ENCODE measurements around the gene ERCC4. TPM values are rescaled to one million over a fixed set of nuclear protein-coding genes. Genes with fewer than 3 reads are reported as not detected.

The ERCC4 gene
- total and polyA plus RNA-seq, 2 experiments from 2014 or later, result 5.4 to 21.6 TPM

DNA sequence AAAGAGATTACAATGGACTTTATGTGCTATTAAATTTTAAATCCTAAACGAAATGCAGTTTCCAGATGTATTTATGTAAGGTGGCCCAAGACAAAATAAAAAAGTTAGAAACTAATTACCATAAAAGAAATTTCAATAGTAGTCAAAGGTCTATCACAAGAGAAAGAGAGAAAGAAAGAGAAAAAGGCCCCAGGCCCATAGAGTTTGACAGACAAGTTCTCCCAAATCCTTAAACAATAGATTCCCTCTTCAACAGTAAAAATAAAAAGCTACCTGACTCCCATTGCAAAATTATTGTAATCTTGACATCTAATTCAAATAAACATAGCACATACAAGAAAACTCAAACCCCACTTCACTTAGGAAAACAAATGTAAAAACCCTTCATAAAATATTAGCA is 8.6 kb upstream of the ERCC4 start:
- Histone ChIP-seq H4K20me1 (replicated peaks; ENCODE audit: insufficient read depth) (no peaks in the 10 kb centered on the region), H3K79me2 (replicated peaks; ENCODE audit: insufficient read depth) (no peaks in the 10 kb centered on the region), H3K4me2 (no peak overlapping the region), H3K36me3 (ENCODE audit: insufficient read depth) (no peaks in the 10 kb centered on the region), H3K9me2 (ENCODE audit: insufficient read depth) (0 out of 2 replicates have a peak, but pooled peaks cover 7% of the 10 kb centered on the region), H2AFZ (no peak overlapping the region), H3K4me1 (ENCODE audit: insufficient read depth) (no peaks in the 10 kb centered on the region), H3F3A (replicated peaks; ENCODE audit: low read depth) (no peaks in the 10 kb centered on the region), H3K27ac (ENCODE audit: low read depth) (no peak overlapping the region), H3K4me3 (no peak overlapping the region), H3K27me3 (ENCODE audit: insufficient read depth) (no peaks in the 10 kb centered on the region)
- Mint-ChIP-seq H3K4me1 (peaks cover 8% of the 10 kb centered on the region), H3K27ac (no peak overlapping the region), H3K4me3 (no peak overlapping the region), H3K9me3 (peaks cover 28% of the 10 kb centered on the region), H3K27me3 (ENCODE audit: insufficient read depth, low read depth, poor library complexity) (peaks cover 1% of the 10 kb centered on the region), H3K36me3 (ENCODE audit: low read depth) (peaks cover 22% of the 10 kb centered on the region; the same call in 2 of the 3 replicates)
- DNase-seq (ENCODE audit: low spot score) (no peak), ATAC-seq (no peak)
- no peak for TF ChIP-seq EZH2phosphoT487 (IDR thresholded peaks at IDR 0.05; ENCODE audit: unreplicated experiment)
- TF ChIP-seq STAT1 (IDR thresholded peaks at IDR 0.05; ENCODE audit: unreplicated experiment), result no peak
- TF ChIP-seq, protein P1, sequence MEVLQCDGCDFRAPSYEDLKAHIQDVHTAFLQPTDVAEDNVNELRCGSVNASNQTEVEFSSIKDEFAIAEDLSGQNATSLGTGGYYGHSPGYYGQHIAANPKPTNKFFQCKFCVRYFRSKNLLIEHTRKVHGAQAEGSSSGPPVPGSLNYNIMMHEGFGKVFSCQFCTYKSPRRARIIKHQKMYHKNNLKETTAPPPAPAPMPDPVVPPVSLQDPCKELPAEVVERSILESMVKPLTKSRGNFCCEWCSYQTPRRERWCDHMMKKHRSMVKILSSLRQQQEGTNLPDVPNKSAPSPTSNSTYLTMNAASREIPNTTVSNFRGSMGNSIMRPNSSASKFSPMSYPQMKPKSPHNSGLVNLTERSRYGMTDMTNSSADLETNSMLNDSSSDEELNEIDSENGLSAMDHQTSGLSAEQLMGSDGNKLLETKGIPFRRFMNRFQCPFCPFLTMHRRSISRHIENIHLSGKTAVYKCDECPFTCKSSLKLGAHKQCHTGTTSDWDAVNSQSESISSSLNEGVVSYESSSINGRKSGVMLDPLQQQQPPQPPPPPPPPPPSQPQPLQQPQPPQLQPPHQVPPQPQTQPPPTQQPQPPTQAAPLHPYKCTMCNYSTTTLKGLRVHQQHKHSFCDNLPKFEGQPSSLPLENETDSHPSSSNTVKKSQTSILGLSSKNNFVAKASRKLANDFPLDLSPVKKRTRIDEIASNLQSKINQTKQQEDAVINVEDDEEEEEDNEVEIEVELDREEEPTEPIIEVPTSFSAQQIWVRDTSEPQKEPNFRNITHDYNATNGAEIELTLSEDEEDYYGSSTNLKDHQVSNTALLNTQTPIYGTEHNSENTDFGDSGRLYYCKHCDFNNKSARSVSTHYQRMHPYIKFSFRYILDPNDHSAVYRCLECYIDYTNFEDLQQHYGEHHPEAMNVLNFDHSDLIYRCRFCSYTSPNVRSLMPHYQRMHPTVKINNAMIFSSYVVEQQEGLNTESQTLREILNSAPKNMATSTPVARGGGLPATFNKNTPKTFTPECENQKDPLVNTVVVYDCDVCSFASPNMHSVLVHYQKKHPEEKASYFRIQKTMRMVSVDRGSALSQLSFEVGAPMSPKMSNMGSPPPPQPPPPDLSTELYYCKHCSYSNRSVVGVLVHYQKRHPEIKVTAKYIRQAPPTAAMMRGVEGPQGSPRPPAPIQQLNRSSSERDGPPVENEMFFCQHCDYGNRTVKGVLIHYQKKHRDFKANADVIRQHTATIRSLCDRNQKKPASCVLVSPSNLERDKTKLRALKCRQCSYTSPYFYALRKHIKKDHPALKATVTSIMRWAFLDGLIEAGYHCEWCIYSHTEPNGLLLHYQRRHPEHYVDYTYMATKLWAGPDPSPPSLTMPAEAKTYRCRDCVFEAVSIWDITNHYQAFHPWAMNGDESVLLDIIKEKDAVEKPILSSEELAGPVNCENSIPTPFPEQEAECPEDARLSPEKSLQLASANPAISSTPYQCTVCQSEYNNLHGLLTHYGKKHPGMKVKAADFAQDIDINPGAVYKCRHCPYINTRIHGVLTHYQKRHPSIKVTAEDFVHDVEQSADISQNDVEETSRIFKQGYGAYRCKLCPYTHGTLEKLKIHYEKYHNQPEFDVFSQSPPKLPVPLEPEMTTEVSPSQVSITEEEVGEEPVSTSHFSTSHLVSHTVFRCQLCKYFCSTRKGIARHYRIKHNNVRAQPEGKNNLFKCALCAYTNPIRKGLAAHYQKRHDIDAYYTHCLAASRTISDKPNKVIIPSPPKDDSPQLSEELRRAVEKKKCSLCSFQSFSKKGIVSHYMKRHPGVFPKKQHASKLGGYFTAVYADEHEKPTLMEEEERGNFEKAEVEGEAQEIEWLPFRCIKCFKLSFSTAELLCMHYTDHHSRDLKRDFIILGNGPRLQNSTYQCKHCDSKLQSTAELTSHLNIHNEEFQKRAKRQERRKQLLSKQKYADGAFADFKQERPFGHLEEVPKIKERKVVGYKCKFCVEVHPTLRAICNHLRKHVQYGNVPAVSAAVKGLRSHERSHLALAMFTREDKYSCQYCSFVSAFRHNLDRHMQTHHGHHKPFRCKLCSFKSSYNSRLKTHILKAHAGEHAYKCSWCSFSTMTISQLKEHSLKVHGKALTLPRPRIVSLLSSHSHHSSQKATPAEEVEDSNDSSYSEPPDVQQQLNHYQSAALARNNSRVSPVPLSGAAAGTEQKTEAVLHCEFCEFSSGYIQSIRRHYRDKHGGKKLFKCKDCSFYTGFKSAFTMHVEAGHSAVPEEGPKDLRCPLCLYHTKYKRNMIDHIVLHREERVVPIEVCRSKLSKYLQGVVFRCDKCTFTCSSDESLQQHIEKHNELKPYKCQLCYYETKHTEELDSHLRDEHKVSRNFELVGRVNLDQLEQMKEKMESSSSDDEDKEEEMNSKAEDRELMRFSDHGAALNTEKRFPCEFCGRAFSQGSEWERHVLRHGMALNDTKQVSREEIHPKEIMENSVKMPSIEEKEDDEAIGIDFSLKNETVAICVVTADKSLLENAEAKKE (CRISPR knock-in tag; IDR thresholded peaks at IDR 0.05), result no peak
- TF ChIP-seq, protein P2, sequence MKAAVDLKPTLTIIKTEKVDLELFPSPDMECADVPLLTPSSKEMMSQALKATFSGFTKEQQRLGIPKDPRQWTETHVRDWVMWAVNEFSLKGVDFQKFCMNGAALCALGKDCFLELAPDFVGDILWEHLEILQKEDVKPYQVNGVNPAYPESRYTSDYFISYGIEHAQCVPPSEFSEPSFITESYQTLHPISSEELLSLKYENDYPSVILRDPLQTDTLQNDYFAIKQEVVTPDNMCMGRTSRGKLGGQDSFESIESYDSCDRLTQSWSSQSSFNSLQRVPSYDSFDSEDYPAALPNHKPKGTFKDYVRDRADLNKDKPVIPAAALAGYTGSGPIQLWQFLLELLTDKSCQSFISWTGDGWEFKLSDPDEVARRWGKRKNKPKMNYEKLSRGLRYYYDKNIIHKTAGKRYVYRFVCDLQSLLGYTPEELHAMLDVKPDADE (IDR thresholded peaks at IDR 0.05), result no peak
- TF ChIP-seq CREB1 (CRISPR knock-in tag; IDR thresholded peaks at IDR 0.05; ENCODE audit: low read depth), result no peak
- TF ChIP-seq, protein P3, sequence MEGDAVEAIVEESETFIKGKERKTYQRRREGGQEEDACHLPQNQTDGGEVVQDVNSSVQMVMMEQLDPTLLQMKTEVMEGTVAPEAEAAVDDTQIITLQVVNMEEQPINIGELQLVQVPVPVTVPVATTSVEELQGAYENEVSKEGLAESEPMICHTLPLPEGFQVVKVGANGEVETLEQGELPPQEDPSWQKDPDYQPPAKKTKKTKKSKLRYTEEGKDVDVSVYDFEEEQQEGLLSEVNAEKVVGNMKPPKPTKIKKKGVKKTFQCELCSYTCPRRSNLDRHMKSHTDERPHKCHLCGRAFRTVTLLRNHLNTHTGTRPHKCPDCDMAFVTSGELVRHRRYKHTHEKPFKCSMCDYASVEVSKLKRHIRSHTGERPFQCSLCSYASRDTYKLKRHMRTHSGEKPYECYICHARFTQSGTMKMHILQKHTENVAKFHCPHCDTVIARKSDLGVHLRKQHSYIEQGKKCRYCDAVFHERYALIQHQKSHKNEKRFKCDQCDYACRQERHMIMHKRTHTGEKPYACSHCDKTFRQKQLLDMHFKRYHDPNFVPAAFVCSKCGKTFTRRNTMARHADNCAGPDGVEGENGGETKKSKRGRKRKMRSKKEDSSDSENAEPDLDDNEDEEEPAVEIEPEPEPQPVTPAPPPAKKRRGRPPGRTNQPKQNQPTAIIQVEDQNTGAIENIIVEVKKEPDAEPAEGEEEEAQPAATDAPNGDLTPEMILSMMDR (conservative IDR thresholded peaks at IDR 0.05; ENCODE audit: low read depth in 2 of 2), result no peak
- no peak for TF ChIP-seq ZNF331 (CRISPR knock-in tag; IDR thresholded peaks at IDR 0.05; ENCODE audit: low read depth)
- no peak for TF ChIP-seq EZH2 (IDR thresholded peaks at IDR 0.05; ENCODE audit: low read depth, unreplicated experiment)
- TF ChIP-seq POLR2AphosphoS5 (IDR thresholded peaks at IDR 0.05; ENCODE audit: low read depth), result no peak
- TF ChIP-seq, protein P4, sequence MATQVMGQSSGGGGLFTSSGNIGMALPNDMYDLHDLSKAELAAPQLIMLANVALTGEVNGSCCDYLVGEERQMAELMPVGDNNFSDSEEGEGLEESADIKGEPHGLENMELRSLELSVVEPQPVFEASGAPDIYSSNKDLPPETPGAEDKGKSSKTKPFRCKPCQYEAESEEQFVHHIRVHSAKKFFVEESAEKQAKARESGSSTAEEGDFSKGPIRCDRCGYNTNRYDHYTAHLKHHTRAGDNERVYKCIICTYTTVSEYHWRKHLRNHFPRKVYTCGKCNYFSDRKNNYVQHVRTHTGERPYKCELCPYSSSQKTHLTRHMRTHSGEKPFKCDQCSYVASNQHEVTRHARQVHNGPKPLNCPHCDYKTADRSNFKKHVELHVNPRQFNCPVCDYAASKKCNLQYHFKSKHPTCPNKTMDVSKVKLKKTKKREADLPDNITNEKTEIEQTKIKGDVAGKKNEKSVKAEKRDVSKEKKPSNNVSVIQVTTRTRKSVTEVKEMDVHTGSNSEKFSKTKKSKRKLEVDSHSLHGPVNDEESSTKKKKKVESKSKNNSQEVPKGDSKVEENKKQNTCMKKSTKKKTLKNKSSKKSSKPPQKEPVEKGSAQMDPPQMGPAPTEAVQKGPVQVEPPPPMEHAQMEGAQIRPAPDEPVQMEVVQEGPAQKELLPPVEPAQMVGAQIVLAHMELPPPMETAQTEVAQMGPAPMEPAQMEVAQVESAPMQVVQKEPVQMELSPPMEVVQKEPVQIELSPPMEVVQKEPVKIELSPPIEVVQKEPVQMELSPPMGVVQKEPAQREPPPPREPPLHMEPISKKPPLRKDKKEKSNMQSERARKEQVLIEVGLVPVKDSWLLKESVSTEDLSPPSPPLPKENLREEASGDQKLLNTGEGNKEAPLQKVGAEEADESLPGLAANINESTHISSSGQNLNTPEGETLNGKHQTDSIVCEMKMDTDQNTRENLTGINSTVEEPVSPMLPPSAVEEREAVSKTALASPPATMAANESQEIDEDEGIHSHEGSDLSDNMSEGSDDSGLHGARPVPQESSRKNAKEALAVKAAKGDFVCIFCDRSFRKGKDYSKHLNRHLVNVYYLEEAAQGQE (IDR thresholded peaks at IDR 0.05; ENCODE audit: unreplicated experiment), result no peak
- TF ChIP-seq NANOG (IDR thresholded peaks at IDR 0.05; ENCODE audit: borderline replicate concordance), result no peak
- TF ChIP-seq JUNB (IDR thresholded peaks at IDR 0.05; ENCODE audit: unreplicated experiment), result no peak
- no peak for TF ChIP-seq ZNF114 (CRISPR knock-in tag; IDR thresholded peaks at IDR 0.05)

All from GM23338 (cell line).